CD8-positive, alpha-beta memory T cell (primary cell): ENCODE results near the gene EGR4. TPM values are rescaled to one million over a fixed set of nuclear protein-coding genes. Genes with fewer than 3 reads are reported as not detected.

Source experiments
- CTCF ChIA-PET: fragments of 350-600 bp; sonication (Branson Sonifier 250); formaldehyde crosslinking; loops from one replicate; lab custom pipeline; 2021; ENCODE audit warnings: antibody characterized with exemption; lab: Charles Lee
- POLR2A ChIA-PET: fragments of 350-600 bp; sonication (Branson Sonifier 250); formaldehyde crosslinking; loops from one replicate; lab custom pipeline; 2021; ENCODE audit warnings: antibody characterized with exemption; lab: Charles Lee
- DNase-seq, 5 donors: peaks; one replicate each; pipeline versions ENCODE4 v3.0.0 to v3.0.0-alpha.2; 2020 to 2022; ENCODE audit warnings: mixed read lengths in 1 of 5
- H3K27ac ChIP-seq: one replicate; pipeline ENCODE4 v1.7.0; 2013; ENCODE audit warnings: low read depth, mild to moderate bottlenecking, low read length, moderate library complexity
- H3K27me3 ChIP-seq: 2 replicates; pipeline ENCODE4 v1.7.0; 2013; ENCODE audit warnings: low read length, mild to moderate bottlenecking; ENCODE audit not compliant: insufficient read depth, poor library complexity, severe bottlenecking
- H3K36me3 ChIP-seq: 2 replicates; pipeline ENCODE4 v1.7.0; 2013; ENCODE audit warnings: mild to moderate bottlenecking, low read length, moderate library complexity; ENCODE audit not compliant: insufficient read depth
- H3K4me1 ChIP-seq: 2 replicates; pipeline ENCODE4 v1.7.0; 2013; ENCODE audit warnings: mild to moderate bottlenecking, low read length, moderate library complexity; ENCODE audit not compliant: insufficient read depth
- H3K4me3 ChIP-seq: 2 replicates; pipeline ENCODE4 v1.7.0; 2013; ENCODE audit warnings: mild to moderate bottlenecking, low read length
- H3K9me3 ChIP-seq: 2 replicates; pipeline ENCODE4 v1.7.0; 2013; ENCODE audit warnings: mild to moderate bottlenecking, low read length
- H3K27ac Mint-ChIP-seq, 8 donors: one replicate each; pipeline ENCODE4 v1.8.0; 2020 to 2021; ENCODE audit warnings: mixed read lengths in 8 of 8, mild to moderate bottlenecking in 6 of 8, inconsistent platforms in 3 of 8, moderate library complexity in 3 of 8
- H3K27me3 Mint-ChIP-seq, 2 donors: one replicate each; pipeline ENCODE4 v1.8.0; 2020 to 2021; ENCODE audit warnings: mixed read lengths in 2 of 2, mild to moderate bottlenecking in 1 of 2, moderate library complexity in 1 of 2
- H3K36me3 Mint-ChIP-seq, 3 donors: one replicate each; pipeline ENCODE4 v1.8.0; 2020 to 2021; ENCODE audit warnings: mixed read lengths in 3 of 3, inconsistent platforms in 1 of 3, mild to moderate bottlenecking in 1 of 3
- H3K4me1 Mint-ChIP-seq, 3 donors: one replicate each; pipeline ENCODE4 v1.8.0; 2020 to 2021; ENCODE audit warnings: mixed read lengths in 3 of 3, inconsistent platforms in 1 of 3, mild to moderate bottlenecking in 1 of 3
- H3K4me3 Mint-ChIP-seq, 7 donors: one replicate each; pipeline ENCODE4 v1.8.0; 2020 to 2021; ENCODE audit warnings: mixed read lengths in 7 of 7, mild to moderate bottlenecking in 6 of 7, moderate library complexity in 4 of 7, inconsistent platforms in 2 of 7
- H3K9me3 Mint-ChIP-seq, 5 donors: one replicate each; pipeline ENCODE4 v1.8.0; 2020 to 2022; ENCODE audit warnings: mixed read lengths in 5 of 5, mild to moderate bottlenecking in 3 of 5, moderate library complexity in 2 of 5, inconsistent platforms in 1 of 5
- polyA plus RNA-seq: library from polyadenylated mRNA; unstranded; fragments of 300-500 nt; fragmentation: Illumina TruSeq; gene quantifications from one replicate; pipeline ENCODE4 v1.2.3, GENCODE V29; 2021
- total RNA-seq, 2 experiments: library from RNA; stranded (reverse); gene quantifications; one replicate each; pipeline ENCODE4 v1.2.3, GENCODE V29; 2021

Gene EGR4
- total RNA-seq (under 1 TPM; 0.31 to 0.55 TPM), polyA plus RNA-seq (not detected)

GRCh38 chr2:73293534-73294171, at the start of gene EGR4:
EGR4 (minus strand) TSS chr2:73293548; CDS start chr2:73293317, 231 bp downstream.
- Mint-ChIP-seq H3K4me3 (peak within 1 kb of the TSS; percentile 65 to 90 (median 79)), H3K9me3 (peaks cover 0 to 6% (median 0%) of the 10 kb centered on the region in 5 donors), H3K27ac (peak within 1 kb of the TSS in 4 of 8 donors; percentile 12 to 58 (median 27)), H3K4me1 (peaks cover 8 to 34% (median 20%) of the 10 kb centered on the region in 3 donors), H3K27me3 (peaks cover 46 to 67% of the 10 kb centered on the region in 2 donors), H3K36me3 (no peaks in the 10 kb centered on the region)
- H3K4me3 ChIP-seq, result peak within 1 kb of the TSS; percentile 21
- peaks cover 50% of the 10 kb centered on the region for H3K27me3 ChIP-seq
- DNase-seq, result peak; percentile 85 to 95 (median 88)
- no peak within 1 kb of the TSS for H3K27ac ChIP-seq
- no peaks in the 10 kb centered on the region for H3K36me3 ChIP-seq
- H3K9me3 ChIP-seq, result no peaks in the 10 kb centered on the region
- peaks cover 27% of the 10 kb centered on the region for H3K4me1 ChIP-seq
- CTCF ChIA-PET, result interaction anchor here (1.3 to 6.8 kb wide), 4 partner anchors 9 to 58 kb away, joined by 3 to 54 read pairs (median 21); partner anchors contain the start of genes CCT7, FBXO41 and PRADC1
- POLR2A ChIA-PET, result interaction anchor here (0.7 to 4.7 kb wide), 4 partner anchors 9 to 60 kb away, joined by 3 to 25 read pairs (median 3); partner anchors contain the start of genes CCT7, FBXO41 and PRADC1

GRCh38 chr2:73341039-73341438, 47.7 kb upstream of the EGR4 start:
- Histone ChIP-seq H3K27me3 (no peaks in the 10 kb centered on the region), H3K36me3 (no peaks in the 10 kb centered on the region), H3K4me3 (no peak overlapping the region), H3K9me3 (no peaks in the 10 kb centered on the region), H3K27ac (no peak overlapping the region), H3K4me1 (no peaks in the 10 kb centered on the region)
- Mint-ChIP-seq H3K27me3 (peaks cover 0 to 5% of the 10 kb centered on the region in 2 donors), H3K4me3 (no peak overlapping the region), H3K9me3 (no peaks in the 10 kb centered on the region), H3K27ac (no peak overlapping the region), H3K36me3 (peaks cover 0 to 4% (median 0%) of the 10 kb centered on the region in 3 donors), H3K4me1 (peaks cover 0 to 4% (median 3%) of the 10 kb centered on the region in 3 donors)
- ChIA-PET POLR2A (no interaction called here), CTCF (no interaction called here)
- no peak for DNase-seq

- no peak for DNase-seq
- Histone ChIP-seq H3K4me3 (no peak overlapping the region), H3K36me3 (no peaks in the 10 kb centered on the region), H3K9me3 (no peaks in the 10 kb centered on the region), H3K4me1 (no peaks in the 10 kb centered on the region), H3K27me3 (no peaks in the 10 kb centered on the region), H3K27ac (no peak overlapping the region)
- Mint-ChIP-seq H3K27ac (no peak overlapping the region), H3K4me1 (peaks cover 0 to 4% (median 3%) of the 10 kb centered on the region in 3 donors), H3K9me3 (peaks cover 6 to 12% (median 8%) of the 10 kb centered on the region in 5 donors), H3K36me3 (peaks cover 0 to 11% (median 2%) of the 10 kb centered on the region in 3 donors), H3K4me3 (no peak overlapping the region), H3K27me3 (peaks cover 0 to 2% of the 10 kb centered on the region in 2 donors)
- ChIA-PET CTCF (no interaction called here), POLR2A (no interaction called here)
These were observed 45.9 kb upstream of the EGR4 start for GRCh38 chr2:73339201-73339600.

- Mint-ChIP-seq H3K4me3 (no peak overlapping the region), H3K27me3 (peaks cover 0 to 6% of the 10 kb centered on the region in 2 donors), H3K36me3 (peaks cover 0 to 13% (median 2%) of the 10 kb centered on the region in 3 donors), H3K27ac (no peak overlapping the region), H3K4me1 (peaks cover 0 to 4% (median 3%) of the 10 kb centered on the region in 3 donors), H3K9me3 (peaks cover 6 to 18% (median 13%) of the 10 kb centered on the region in 5 donors)
- no peak overlapping the region for H3K4me3 ChIP-seq
- no peaks in the 10 kb centered on the region for H3K4me1 ChIP-seq
- no peak for DNase-seq
- ChIA-PET POLR2A (no interaction called here), CTCF (no interaction called here)
- no peaks in the 10 kb centered on the region for H3K27me3 ChIP-seq
- no peaks in the 10 kb centered on the region for H3K36me3 ChIP-seq
- H3K9me3 ChIP-seq, result no peaks in the 10 kb centered on the region
- no peak overlapping the region for H3K27ac ChIP-seq
These were observed 44.5 kb upstream of the EGR4 start for GRCh38 chr2:73337828-73338227.

- Histone ChIP-seq H3K4me3 (no peak overlapping the region), H3K36me3 (no peaks in the 10 kb centered on the region), H3K9me3 (no peaks in the 10 kb centered on the region), H3K27ac (no peak overlapping the region), H3K4me1 (no peaks in the 10 kb centered on the region), H3K27me3 (no peaks in the 10 kb centered on the region)
- Mint-ChIP-seq H3K36me3 (peaks cover 0 to 13% (median 2%) of the 10 kb centered on the region in 3 donors), H3K4me3 (no peak overlapping the region), H3K27me3 (peaks cover 4 to 6% of the 10 kb centered on the region in 2 donors), H3K27ac (no peak overlapping the region), H3K4me1 (peaks cover 0 to 4% (median 3%) of the 10 kb centered on the region in 3 donors), H3K9me3 (peaks cover 6 to 18% (median 13%) of the 10 kb centered on the region in 5 donors)
- CTCF ChIA-PET, result no interaction called here
- POLR2A ChIA-PET, result no interaction called here
- no peak for DNase-seq
These were observed 41.3 kb upstream of the EGR4 start for GRCh38 chr2:73334620-73335019.

GRCh38 chr2:73334045-73334444, 40.7 kb upstream of the EGR4 start:
- ChIA-PET POLR2A (no interaction called here), CTCF (no interaction called here)
- H3K9me3 ChIP-seq, result no peaks in the 10 kb centered on the region
- peaks cover 6 to 18% (median 13%) of the 10 kb centered on the region in 5 donors for H3K9me3 Mint-ChIP-seq
- no peak overlapping the region for H3K27ac ChIP-seq
- H3K4me3 Mint-ChIP-seq, result no peak overlapping the region
- H3K27me3 ChIP-seq, result no peaks in the 10 kb centered on the region
- no peak overlapping the region for H3K27ac Mint-ChIP-seq
- no peaks in the 10 kb centered on the region for H3K4me1 ChIP-seq
- H3K4me1 Mint-ChIP-seq, result peaks cover 0 to 4% (median 3%) of the 10 kb centered on the region in 3 donors
- H3K36me3 ChIP-seq, result no peaks in the 10 kb centered on the region
- H3K4me3 ChIP-seq, result no peak overlapping the region
- DNase-seq, result no peak
- H3K36me3 Mint-ChIP-seq, result peaks cover 0 to 13% (median 2%) of the 10 kb centered on the region in 3 donors
- peaks cover 10% of the 10 kb centered on the region in 2 donors for H3K27me3 Mint-ChIP-seq

GRCh38 chr2:73333564-73333963, 40.2 kb upstream of the EGR4 start:
- H3K27ac Mint-ChIP-seq, result no peak overlapping the region
- Histone ChIP-seq H3K36me3 (no peaks in the 10 kb centered on the region), H3K4me3 (no peak overlapping the region), H3K27ac (no peak overlapping the region), H3K4me1 (no peaks in the 10 kb centered on the region), H3K27me3 (no peaks in the 10 kb centered on the region), H3K9me3 (no peaks in the 10 kb centered on the region)
- peaks cover 0 to 13% (median 2%) of the 10 kb centered on the region in 3 donors for H3K36me3 Mint-ChIP-seq
- CTCF ChIA-PET, result no interaction called here
- peaks cover 0 to 4% (median 3%) of the 10 kb centered on the region in 3 donors for H3K4me1 Mint-ChIP-seq
- no peak overlapping the region for H3K4me3 Mint-ChIP-seq
- H3K9me3 Mint-ChIP-seq, result peaks cover 6 to 18% (median 13%) of the 10 kb centered on the region in 5 donors
- POLR2A ChIA-PET, result no interaction called here
- H3K27me3 Mint-ChIP-seq, result peaks cover 13 to 15% of the 10 kb centered on the region in 2 donors
- DNase-seq, result no peak

GRCh38 chr2:73324126-73324725, 30.9 kb upstream of the EGR4 start:
- no peaks in the 10 kb centered on the region for H3K9me3 ChIP-seq
- H3K27ac Mint-ChIP-seq, result no peak overlapping the region
- H3K9me3 Mint-ChIP-seq, result peaks cover 0 to 3% (median 0%) of the 10 kb centered on the region in 5 donors
- CTCF ChIA-PET, result no interaction called here
- POLR2A ChIA-PET, result no interaction called here
- H3K27me3 Mint-ChIP-seq, result peaks cover 38 to 70% of the 10 kb centered on the region in 2 donors
- H3K36me3 Mint-ChIP-seq, result no peaks in the 10 kb centered on the region
- no peaks in the 10 kb centered on the region for H3K4me1 Mint-ChIP-seq
- no peak overlapping the region for H3K27ac ChIP-seq
- DNase-seq, result no peak
- no peaks in the 10 kb centered on the region for H3K36me3 ChIP-seq
- no peaks in the 10 kb centered on the region for H3K4me1 ChIP-seq
- H3K4me3 ChIP-seq, result no peak overlapping the region
- H3K27me3 ChIP-seq, result peaks cover 11% of the 10 kb centered on the region
- H3K4me3 Mint-ChIP-seq, result no peak overlapping the region
